ENCODE measurements around the gene ZNF697.

- TF ChIP-seq CTCF (IDR thresholded peaks at IDR 0.05) (no peak), POLR2AphosphoS5 (IDR thresholded peaks at IDR 0.05) (no peak), POLR2A (IDR thresholded peaks at IDR 0.05) (no peak)
These were observed 74.2 kb downstream of the ZNF697 start for GRCh38 chr1:119573886-119574285.

Measured in prostate gland (tissue), 2 donors.